GM15510 (cell line): ENCODE measurements around the gene CARS1.

ENCODE experiments used
- POLR2A ChIP-seq: IDR thresholded peaks from 3 replicates; pipeline ENCODE4 v1.6.1; 2011; ENCODE audit warnings: borderline replicate concordance; ENCODE audit not compliant: insufficient read length; ENCODE audit errors: extremely low read depth

Gene CARS1

GRCh38 chr11:3014943-3015342, 42.3 kb downstream of the CARS1 start:
- no peak for TF ChIP-seq POLR2A

GRCh38 chr11:3014057-3014938, 42.9 kb downstream of the CARS1 start:
- no peak for TF ChIP-seq POLR2A

- TF ChIP-seq POLR2A: no peak
Measured at GRCh38 chr11:3011891-3012885, 45.0 kb downstream of the CARS1 start.

GRCh38 chr11:3010521-3011275, 46.5 kb downstream of the CARS1 start:
- TF ChIP-seq POLR2A: peak; percentile 11

GRCh38 chr11:3010004-3010403, 47.2 kb downstream of the CARS1 start:
- no peak for TF ChIP-seq POLR2A

- no peak for TF ChIP-seq POLR2A
Measured at GRCh38 chr11:3009481-3009880, 47.7 kb downstream of the CARS1 start.

GRCh38 chr11:3008746-3009336, 48.4 kb downstream of the CARS1 start:
- no peak for TF ChIP-seq POLR2A

- TF ChIP-seq POLR2A: no peak
Measured at GRCh38 chr11:3007404-3008010, 49.7 kb downstream of the CARS1 start.

- no peak for TF ChIP-seq POLR2A
Measured at GRCh38 chr11:3006505-3007260, 50.5 kb downstream of the CARS1 start.

GRCh38 chr11:3004481-3004880, 52.7 kb downstream of the CARS1 start:
- TF ChIP-seq POLR2A: no peak

GRCh38 chr11:3003396-3004231, 53.6 kb downstream of the CARS1 start:
- no peak for TF ChIP-seq POLR2A

- no peak for TF ChIP-seq POLR2A
Measured at GRCh38 chr11:3002871-3003270, 54.4 kb downstream of the CARS1 start.
